GM18520 (cell line): Measurements from ENCODE around the gene LRRC75A.

Experiments used
- ATAC-seq: cut with Tn5 transposase; IDR thresholded peaks from one replicate; pipeline ENCODE4 v1.9.1; 2021; ENCODE audit not compliant: unreplicated experiment

LRRC75A gene

DNA sequence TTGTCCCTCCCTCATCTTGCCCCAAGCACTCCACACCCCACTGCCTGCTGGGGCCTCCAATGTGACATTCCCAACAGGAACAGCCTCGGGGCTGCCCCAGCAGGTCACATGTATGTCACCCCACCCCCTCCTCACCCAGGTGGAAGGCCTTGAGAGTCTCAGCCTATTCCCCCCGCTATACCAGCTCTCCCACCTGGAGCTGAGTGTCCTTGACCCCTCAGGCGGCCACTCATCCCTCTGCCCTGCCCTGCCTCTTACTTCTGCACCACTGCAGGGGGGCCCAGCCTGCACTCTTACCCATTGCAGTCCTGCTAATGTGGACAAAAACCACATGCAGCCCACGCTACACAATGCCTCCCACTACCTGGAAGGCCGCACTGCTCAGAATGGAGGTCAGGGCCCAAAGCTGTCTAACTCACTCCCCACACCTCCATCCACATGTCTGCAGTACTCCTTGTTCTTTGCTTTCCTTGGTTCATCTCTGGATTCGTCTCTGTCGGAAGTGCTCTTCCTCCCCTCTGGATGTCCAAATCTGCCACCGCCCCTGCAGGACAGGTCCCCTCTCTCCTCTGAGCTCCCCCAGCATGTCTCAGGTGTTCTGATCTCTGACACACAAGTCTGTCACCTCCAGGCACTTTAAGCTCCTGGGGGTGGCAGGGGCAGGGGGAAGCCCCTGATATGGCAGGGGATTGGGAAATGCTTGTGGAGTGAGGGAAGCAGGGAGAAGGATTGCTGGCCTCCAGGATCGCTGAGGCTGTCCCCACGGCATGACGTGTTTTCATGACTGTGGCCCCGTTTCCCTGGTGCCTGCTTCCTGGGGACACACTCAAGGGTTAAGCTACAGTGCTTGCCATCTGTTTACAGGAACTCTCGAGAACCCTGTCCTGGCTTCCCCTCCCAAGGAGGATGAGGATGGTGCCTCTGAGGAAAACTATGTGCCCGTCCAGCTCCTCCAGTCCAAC, 55.8 kb downstream of the LRRC75A start:
- ATAC-seq = no peak

DNA sequence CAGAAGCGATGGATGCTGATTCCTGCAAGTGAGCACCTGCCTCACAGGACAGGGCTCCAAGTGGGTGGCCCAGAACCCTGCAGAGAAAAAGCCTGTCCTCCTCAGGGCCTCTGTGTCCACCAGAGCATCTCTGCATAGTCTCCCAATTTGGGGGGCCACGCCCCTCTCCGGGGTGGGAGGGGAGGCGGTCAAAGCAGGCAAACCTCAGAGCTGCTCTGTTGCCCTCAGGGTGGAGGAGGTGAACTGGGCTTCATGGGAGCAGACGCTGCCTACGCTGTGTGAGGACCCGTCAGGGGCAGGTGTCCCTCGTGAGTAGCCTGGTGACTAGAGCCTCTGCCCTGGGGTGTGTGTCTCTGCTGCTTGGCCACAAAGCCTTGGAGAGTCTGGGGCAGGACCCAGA, 57.3 kb downstream of the LRRC75A start:
- ATAC-seq = no peak

DNA sequence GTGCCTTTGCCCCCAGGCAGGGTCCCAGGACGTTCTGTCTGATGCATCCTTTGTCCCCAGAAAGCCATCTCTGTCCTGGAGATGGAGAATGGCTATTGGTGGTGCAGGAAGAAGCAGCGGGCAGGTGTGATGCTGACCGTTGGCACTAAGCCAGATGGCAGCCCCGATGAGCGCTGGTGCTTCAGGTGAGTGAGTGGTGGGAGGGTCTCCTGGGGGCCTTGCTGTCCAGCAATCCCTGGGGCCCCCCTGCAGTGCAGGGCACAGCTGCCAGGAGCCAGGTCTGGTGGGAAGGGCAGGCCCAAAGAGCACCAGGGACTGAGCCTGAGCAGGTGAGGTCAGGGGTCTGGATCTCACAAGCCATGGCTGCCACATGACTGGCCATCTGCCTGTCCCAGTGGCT, 58.5 kb downstream of the LRRC75A start:
- ATAC-seq = no peak

DNA sequence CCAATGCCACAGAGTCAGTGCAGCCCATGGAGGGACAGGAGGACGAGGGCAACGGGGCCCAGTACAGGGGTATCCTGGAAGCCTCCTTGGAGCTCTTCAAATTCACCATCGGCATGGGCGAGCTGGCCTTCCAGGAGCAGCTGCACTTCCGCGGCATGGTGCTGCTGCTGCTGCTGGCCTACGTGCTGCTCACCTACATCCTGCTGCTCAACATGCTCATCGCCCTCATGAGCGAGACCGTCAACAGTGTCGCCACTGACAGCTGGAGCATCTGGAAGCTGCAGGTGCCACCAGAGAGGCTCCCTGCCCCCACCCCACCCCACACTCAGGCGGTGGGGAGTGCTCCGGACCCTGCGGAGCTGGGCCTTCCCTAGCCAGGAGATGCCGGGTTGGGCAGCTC, 60.0 kb downstream of the LRRC75A start:
- ATAC-seq = no peak

DNA sequence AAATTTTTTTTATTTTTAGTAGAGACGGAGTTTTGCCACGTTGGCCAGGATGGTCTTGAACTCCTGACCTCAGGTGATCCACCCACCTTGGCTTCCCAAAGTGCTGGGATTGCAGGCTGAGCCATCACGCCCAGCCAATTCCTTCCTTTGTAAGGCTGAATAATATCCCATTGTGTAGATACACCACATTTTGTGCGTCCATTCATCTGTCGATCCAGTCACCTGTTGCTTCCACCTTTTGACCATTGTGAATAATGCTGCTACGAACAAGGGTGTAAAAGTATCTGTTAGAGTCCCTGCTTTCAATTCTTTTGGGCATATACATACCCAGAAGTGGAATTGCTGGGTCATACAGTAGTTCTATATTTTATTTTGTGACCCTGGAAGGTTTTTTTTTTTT, 61.3 kb downstream of the LRRC75A start:
- ATAC-seq = no peak

DNA sequence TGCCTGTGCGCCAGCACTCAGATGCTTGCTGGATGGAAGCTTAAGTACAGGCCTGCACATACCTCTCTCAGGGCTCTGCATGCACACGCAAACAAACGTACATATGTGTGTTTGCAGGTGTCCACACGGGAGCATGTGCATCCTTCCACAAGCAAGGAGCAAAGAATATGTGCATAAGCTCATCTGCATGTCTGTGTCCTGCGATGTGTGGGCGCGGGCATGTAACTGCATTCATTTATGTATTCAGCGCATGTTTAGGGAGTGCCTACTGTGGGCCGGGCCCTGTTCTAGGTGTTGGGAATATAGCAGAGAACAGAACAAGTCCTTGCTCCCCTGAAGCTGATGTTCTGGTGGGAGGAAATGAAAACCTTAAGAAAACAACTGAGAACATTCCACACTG, 62.9 kb downstream of the LRRC75A start:
- ATAC-seq = no peak

DNA sequence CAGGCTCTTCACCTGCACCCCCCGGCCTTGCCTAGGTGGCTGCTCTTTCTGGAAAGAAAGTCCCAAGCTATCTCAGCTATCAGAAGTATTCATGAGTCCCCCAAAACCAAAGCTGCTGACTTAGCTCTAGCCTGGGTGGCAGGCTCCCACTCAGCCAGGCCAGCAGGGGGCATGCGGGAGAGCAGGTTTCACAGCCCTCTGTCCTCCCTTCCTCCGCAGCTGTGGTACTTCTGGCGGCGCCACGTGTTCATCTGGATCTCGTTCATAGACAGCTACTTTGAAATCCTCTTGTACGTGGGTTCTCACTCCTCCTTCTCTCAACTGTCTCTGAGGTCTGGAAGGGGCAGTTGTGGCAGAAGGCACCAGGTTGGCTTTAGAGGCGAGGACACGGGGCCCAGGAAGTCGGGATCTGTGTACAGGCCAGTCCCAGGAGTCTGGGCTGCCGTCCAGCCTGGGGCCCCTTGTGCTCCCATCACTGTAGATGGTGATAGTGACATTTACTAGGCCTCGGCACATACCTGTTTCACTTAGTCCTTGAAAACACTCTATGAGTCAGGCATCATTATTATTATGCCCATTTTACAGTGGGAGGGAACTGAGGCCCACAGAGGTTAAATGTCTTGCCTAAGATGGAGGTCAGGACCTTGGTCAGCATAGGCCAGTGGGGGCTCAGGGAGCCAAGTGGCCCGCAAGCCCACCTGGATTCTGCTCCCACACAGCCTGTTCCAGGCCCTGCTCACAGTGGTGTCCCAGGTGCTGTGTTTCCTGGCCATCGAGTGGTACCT, 63.7 kb downstream of the LRRC75A start:
- ATAC-seq = no peak

DNA sequence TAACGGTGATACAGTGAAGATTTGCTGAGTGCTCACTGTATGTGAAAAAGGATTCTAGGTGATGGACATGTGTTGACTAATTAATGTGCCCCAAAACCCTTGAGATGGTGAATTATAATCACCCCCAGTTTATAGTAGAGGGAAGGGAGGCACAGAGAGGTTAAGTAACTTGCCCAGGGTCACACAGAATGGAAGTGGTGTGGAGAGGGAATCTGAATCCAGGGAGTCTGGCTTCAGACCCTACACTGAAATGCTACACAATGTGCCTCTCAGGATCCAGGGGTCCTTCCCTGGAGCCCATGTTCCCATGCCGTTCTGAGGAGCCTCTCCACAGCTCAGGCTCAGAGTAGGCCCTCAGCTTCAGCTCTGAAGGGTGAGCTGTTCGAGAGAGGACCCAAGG, 65.0 kb downstream of the LRRC75A start:
- ATAC-seq = no peak

DNA sequence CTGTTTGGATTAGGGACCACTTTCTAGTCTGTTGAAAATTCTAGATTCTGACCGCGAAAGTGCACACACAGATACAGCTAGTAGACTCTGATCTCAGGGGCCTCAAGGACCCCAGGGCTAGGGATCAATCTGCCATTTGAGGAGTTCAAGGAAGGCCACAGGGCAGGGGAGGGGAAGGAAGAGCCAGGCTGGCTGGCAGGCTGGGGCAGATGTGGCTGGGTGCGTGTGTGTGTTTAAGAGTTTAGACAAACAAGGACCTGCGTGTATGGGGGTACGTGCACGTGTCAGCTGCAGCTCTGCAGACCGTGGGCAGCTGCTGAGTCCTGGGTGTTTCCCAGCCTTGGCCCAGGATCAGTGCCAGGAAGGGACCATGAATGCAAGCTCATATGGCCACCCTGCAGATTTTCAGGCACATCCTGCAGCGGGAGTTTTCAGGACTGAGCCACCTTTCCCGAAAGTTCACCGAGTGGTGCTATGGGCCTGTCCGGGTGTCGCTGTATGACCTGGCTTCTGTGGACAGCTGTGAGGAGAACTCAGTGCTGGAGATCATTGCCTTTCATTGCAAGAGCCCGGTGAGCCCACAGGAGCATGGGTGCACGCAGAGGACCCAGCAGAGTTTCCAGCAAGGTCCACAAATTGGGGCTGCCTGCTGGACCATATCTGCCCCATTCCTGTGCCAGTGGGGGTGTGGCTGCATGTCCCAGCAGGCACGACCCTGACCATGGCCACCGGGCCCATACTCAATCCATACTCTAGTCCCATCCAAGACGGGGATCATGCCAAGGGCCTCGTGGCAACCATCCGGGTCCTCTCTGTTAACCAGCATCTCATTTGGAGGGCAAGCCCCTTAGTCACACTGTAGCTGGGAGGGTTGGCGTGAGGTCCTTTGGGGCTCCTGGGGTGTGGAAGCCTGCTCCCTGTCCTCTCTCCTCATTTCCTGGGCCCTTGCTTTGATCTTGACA, 66.0 kb downstream of the LRRC75A start:
- no peak for ATAC-seq

DNA sequence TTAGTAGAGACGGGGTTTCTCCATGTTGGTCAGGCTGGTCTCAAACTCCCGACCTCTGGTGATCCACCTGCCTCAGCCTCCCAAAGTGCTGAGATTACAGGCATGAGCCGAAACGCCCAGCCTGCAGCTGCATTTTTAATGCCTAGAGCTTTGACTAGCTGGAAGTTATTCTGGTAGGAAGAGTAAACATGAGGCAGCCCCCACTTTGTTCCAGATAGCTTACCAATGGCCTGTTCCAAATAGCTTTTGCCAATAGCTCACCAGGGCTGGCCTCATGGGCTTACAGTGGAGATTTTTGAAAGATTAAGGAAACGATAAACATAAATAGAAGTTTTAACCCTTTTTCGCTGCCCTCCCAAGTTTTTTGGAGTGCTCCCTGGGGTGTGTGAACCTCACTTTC, 66.8 kb downstream of the LRRC75A start:
- ATAC-seq = no peak

DNA sequence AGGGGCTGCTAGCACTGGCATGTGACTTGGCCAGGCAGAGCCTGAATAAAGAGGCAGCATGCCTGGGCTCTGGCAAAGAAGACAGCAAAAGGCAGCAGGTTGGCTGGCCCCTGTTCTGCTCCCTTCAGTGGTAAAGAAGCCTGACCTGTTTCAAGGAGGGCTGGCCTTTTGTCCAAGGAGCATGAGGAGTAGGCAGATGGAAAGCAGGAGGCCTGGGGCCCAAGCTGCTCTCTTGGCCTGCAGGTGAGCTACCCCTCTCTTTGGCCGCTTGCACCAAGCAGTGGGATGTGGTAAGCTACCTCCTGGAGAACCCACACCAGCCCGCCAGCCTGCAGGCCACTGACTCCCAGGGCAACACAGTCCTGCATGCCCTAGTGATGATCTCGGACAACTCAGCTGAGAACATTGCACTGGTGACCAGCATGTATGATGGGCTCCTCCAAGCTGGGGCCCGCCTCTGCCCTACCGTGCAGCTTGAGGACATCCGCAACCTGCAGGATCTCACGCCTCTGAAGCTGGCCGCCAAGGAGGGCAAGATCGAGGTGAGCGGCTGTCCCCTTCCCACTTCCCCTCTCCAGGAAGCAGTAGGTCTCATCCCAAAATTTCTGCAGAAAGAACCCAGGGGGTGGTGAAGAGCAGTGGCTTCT, 68.6 kb downstream of the LRRC75A start:
- ATAC-seq = no peak

DNA sequence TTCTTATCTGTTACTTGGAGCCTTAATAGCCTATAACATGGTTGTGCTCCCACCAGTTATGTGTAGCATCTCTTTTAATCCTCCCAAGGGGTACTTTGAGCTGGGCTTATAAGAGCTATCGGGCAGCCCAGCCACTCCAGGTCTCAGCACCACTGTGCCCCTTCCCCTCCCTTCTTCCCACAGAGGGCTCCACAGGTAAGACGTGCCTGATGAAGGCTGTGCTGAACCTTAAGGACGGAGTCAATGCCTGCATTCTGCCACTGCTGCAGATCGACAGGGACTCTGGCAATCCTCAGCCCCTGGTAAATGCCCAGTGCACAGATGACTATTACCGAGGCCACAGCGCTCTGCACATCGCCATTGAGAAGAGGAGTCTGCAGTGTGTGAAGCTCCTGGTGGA, 69.6 kb downstream of the LRRC75A start:
- no peak for ATAC-seq

DNA sequence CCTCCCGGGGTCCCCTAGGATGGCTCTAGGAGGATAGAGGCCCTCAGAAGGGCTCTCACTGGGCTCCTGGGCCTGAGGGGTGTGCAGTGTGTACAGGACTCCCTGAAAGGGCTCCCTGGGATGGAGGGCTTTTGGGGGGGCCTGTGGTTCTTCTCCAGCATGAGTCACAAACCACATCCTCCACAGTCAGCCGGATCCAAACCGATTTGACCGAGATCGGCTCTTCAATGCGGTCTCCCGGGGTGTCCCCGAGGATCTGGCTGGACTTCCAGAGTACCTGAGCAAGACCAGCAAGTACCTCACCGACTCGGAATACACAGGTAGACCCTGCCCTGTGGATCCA, 72.1 kb downstream of the LRRC75A start:
- ATAC-seq = no peak

DNA sequence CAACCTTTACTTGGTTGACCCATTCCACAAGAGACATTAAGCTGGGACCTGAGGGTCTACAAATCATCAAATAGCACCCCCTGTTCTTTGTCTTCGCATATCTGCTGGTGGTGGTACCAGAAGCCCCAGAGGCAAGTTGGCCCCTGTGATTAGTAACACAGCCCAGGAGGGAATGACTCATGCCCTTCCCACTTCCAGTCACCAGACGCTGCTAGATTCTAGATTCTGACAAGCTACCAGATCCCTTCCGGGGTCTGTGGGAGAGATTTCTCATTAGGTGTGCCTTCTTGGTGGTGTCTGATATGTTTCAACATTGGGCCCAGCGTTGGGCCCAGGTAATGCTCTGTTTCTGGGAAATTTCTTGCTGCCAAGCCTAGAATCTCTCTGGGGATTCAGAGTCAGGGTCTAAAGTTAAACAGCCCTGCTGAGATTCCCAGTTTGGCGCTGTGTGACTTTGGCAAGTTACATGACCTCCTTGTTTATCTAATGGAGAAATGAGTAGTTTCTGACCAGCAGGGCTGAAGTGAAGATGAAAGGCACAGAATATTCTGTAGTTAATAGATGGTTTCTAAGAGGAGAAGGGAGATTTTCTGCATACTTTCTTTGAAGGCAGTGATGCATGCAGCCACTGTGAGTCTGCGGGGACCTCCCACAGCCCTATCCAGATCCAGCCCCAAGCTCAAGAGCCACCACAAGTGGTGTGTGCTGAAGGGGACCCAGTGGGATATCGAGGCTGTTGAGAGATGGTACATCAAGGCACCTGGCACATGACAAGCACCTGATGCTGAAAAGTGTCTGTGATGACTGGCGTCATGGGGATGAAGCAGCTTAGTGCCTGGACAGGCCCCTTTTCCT, 72.7 kb downstream of the LRRC75A start:
- ATAC-seq = no peak

DNA sequence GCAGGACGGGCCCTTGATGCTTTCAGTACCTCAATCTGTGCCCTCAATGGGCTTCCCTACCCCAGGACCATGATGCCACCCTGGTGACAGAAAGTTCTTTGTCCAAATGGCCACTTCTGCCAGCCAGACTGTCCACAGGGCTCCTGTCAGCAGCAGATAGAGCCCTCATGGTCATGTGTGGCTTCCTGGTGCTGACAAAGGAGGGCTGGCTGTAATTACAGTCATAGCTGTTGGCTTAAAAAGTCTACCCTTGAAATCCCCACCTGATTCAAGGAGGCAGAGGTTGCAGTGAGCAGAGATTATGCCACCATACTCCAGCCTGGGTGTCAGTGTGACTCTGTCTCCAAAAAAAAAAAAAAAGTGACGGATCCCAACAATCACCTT, 73.3 kb downstream of the LRRC75A start:
- ATAC-seq = no peak

DNA sequence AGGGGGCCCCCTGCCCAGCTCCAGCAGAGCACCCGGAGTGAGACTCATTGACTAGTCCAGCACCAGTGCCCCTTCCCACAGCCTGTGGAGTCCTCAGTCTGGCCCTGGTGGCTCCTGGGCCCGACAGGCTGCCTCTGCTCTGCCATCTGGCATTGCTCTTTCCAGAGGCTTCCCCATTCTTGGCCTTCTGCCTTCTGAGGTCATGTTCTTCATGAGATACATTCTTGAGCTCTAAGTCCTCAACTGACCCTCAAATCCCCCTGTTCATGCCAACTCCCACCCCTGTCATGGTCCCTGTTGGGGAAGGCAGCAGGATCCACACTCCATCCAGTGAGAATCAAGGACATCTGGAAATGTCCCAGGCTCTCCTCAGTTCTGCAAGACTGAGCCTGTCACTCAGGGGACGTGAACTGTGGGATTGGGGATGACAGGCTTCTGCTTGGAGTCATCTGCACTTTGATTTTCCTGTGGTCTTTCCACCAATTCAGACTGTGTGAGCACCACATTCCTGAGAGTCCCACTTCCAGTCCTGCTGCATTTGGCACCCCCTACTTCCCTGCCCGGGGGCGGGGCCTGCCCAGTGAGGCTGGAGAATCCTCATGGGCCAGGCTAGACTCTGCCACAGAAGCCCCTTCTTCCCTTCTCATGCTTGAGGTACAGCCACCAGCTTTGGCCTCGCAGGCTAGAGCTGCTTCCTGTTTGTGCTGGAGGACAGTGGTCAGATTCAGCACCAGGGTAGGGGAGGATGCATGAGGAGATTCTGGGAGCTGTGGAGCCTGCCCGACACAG, 73.9 kb downstream of the LRRC75A start:
- ATAC-seq = no peak

DNA sequence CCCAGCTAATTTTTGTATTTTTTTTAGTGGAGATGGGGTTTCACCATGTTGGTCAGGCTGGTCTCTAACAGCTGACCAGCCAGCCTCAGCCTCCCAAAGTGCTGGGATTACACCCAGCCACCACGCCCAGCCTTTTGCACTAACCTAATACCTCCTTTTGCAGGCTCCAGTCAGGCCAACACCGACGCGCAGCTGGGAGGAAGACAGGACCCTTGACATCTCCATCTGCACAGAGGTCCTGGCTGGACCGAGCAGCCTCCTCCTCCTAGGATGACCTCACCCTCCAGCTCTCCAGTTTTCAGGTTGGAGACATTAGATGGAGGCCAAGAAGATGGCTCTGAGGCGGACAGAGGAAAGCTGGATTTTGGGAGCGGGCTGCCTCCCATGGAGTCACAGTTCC, 74.6 kb downstream of the LRRC75A start:
- ATAC-seq = no peak

DNA sequence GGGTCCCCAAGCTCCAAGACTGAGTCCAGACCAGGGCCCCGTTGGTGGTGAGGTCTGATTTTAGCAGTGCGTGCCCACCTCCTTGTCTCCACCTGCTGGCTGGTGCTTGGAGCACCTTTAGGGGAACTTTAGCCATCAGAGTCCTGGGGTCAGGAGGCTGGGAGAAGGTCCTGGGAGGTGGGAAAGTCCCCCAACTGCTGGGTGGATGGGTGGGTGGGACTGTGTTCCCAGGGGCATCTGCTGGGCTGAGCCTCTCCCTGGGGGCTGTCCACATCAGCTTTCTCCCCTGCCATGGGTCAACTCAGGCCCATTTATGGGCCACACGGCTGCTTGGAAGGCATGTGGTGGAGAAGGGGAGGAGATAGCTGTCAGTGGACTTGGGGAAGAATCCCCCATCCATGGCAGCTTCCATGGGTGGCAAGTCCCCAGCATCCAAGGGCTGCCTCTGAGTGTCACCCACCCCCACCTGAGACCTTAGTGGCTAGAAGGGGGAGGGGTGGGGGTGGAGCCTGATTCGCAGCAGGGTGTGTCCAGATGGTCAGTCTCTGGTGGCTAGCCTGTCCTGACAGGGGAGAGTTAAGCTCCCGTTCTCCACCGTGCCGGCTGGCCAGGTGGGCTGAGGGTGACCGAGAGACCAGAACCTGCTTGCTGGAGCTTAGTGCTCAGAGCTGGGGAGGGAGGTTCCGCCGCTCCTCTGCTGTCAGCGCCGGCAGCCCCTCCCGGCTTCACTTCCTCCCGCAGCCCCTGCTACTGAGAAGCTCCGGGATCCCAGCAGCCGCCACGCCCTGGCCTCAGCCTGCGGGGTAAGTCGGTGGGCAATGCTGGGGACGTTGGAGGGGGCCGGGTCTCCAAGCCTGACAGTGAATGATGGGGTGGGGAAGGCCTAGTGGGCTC, 76.7 kb downstream of the LRRC75A start, which contains the start of gene TRPV2:
TSS of gene TRPV2 (plus strand) at position 541 of the 894 bp plus-strand sequence. CDS start 2,098 bp downstream, outside the sequence.
- ATAC-seq = no peak
